IMR-90 (cell line): ENCODE data around the gene MCTP1. TPM values are rescaled to one million over a fixed set of nuclear protein-coding genes. Genes with fewer than 3 reads are reported as not detected.

Experiments used
- ATAC-seq: fragments of 200-7000 bp; cut with Tn5 transposase; 2 replicates; pipeline ENCODE4 v1.9.1; 2020; ENCODE audit warnings: low read depth, mild to moderate bottlenecking, moderate library complexity
- BruUV-seq: library from RNA; stranded (reverse); fragments of 400-500 nt; replicated peaks from 2 replicates; lab custom pipeline; 2021; lab: Mats Ljungman, UMichigan
- CTCF ChIA-PET: fragments of 300-600 bp; formaldehyde crosslinking; extraction: SDS; loops from one replicate; lab custom pipeline; 2021; ENCODE audit warnings: antibody characterized with exemption; lab: Yijun Ruan, JAX
- POLR2A ChIA-PET: fragments of 300-600 bp; sonication (Branson Sonifier 250); formaldehyde crosslinking; loops from one replicate; lab custom pipeline; 2022; ENCODE audit warnings: antibody characterized with exemption; ENCODE audit not compliant: unreplicated experiment; lab: Charles Lee
- DNase-seq: peaks from one replicate; pipeline ENCODE4 v3.0.0; 2013
- H2AFZ ChIP-seq: replicated peaks from 2 replicates; pipeline ENCODE3; 2013; ENCODE audit warnings: low read length, mild to moderate bottlenecking; ENCODE audit not compliant: poor library complexity
- H2AK5ac ChIP-seq: 2 replicates; pipeline ENCODE4 v1.6.1; 2013; ENCODE audit warnings: low read depth, low read length, inconsistent platforms
- H2AK9ac ChIP-seq: replicated peaks from 2 replicates; pipeline ENCODE3; 2013; ENCODE audit warnings: mild to moderate bottlenecking, low read depth, low read length, moderate library complexity; ENCODE audit not compliant: poor library complexity
- H2BK120ac ChIP-seq: 2 replicates; pipeline ENCODE4 v1.6.1; 2013; ENCODE audit warnings: low read depth, low read length, inconsistent platforms
- H2BK15ac ChIP-seq: 3 replicates; pipeline ENCODE4 v1.6.1; 2013; ENCODE audit warnings: low read depth, low read length, inconsistent platforms
- H2BK20ac ChIP-seq: 2 replicates; pipeline ENCODE4 v1.6.1; 2013; ENCODE audit warnings: low read depth, mild to moderate bottlenecking, inconsistent platforms, low read length, moderate library complexity
- H2BK5ac ChIP-seq: 2 replicates; pipeline ENCODE4 v1.6.1; 2013; ENCODE audit warnings: mild to moderate bottlenecking, low read depth, low read length, inconsistent platforms; ENCODE audit not compliant: poor library complexity, severe bottlenecking
- H3K14ac ChIP-seq: replicated peaks from 2 replicates; pipeline ENCODE4 v1.6.1; 2013; ENCODE audit warnings: low read depth, low read length, inconsistent platforms
- H3K18ac ChIP-seq: 2 replicates; pipeline ENCODE4 v1.6.1; 2013; ENCODE audit warnings: low read depth, low read length, control low read depth
- H3K23ac ChIP-seq: 2 replicates; pipeline ENCODE4 v1.6.1; 2013; ENCODE audit warnings: low read depth, low read length, inconsistent platforms
- H3K27ac ChIP-seq: 2 replicates; pipeline ENCODE4 v1.5.1; 2013; ENCODE audit warnings: mild to moderate bottlenecking, control low read depth, low read length; ENCODE audit not compliant: insufficient read depth
- H3K27me3 ChIP-seq: 2 replicates; pipeline ENCODE4 v1.6.1; 2013; ENCODE audit warnings: low read length; ENCODE audit not compliant: control insufficient read depth, insufficient read depth
- H3K36me3 ChIP-seq: 2 replicates; pipeline ENCODE4 v1.6.1; 2013; ENCODE audit warnings: low read length, mixed read lengths; ENCODE audit not compliant: control insufficient read depth, insufficient read depth
- H3K4ac ChIP-seq: 2 replicates; pipeline ENCODE4 v1.6.1; 2013; ENCODE audit warnings: low read depth, low read length, inconsistent platforms
- H3K4me1 ChIP-seq: 2 replicates; pipeline ENCODE4 v1.6.1; 2013; ENCODE audit warnings: low read length, mixed read lengths; ENCODE audit not compliant: control insufficient read depth, insufficient read depth
- H3K4me2 ChIP-seq: 2 replicates; pipeline ENCODE4 v1.6.1; 2013; ENCODE audit warnings: low read depth, mild to moderate bottlenecking, control low read depth, low read length, moderate library complexity
- H3K4me3 ChIP-seq: 2 replicates; pipeline ENCODE4 v1.5.1; 2013; ENCODE audit warnings: low read depth, mild to moderate bottlenecking, control low read depth, low read length, moderate library complexity; ENCODE audit not compliant: insufficient read depth
- H3K56ac ChIP-seq: 2 replicates; pipeline ENCODE4 v1.6.1; 2013; ENCODE audit warnings: low read length, inconsistent platforms; ENCODE audit not compliant: insufficient read depth; ENCODE audit errors: extremely low read depth
- H3K79me1 ChIP-seq, 2 experiments: 2 replicates each; pipeline ENCODE4 v1.6.1; 2013; ENCODE audit warnings: low read length in 2 of 2, inconsistent platforms in 1 of 2, low read depth in 1 of 2
- H3K9ac ChIP-seq: 2 replicates; pipeline ENCODE4 v1.6.1; 2013; ENCODE audit warnings: low read depth, low read length, control low read depth
- H3K9me1 ChIP-seq: 2 replicates; pipeline ENCODE4 v1.6.1; 2013; ENCODE audit warnings: low read length, inconsistent platforms; ENCODE audit not compliant: insufficient read depth
- H3K9me3 ChIP-seq: 2 replicates; pipeline ENCODE4 v1.6.1; 2013; ENCODE audit warnings: low read length; ENCODE audit not compliant: control insufficient read depth, insufficient read depth
- H4K20me1 ChIP-seq: 2 replicates; pipeline ENCODE4 v1.6.1; 2013; ENCODE audit warnings: low read length, inconsistent platforms; ENCODE audit not compliant: insufficient read depth
- H4K5ac ChIP-seq: 2 replicates; pipeline ENCODE4 v1.6.1; 2013; ENCODE audit warnings: mild to moderate bottlenecking, low read depth, low read length, control low read depth
- H4K8ac ChIP-seq, 2 experiments: 2 replicates each; pipeline ENCODE4 v1.6.1; 2013; ENCODE audit warnings: low read depth in 2 of 2, low read length in 2 of 2, control low read depth in 1 of 2, inconsistent platforms in 1 of 2
- H4K91ac ChIP-seq: 2 replicates; pipeline ENCODE4 v1.6.1; 2013; ENCODE audit warnings: low read depth, low read length, inconsistent platforms; ENCODE audit not compliant: insufficient read depth
- CEBPB ChIP-seq: IDR thresholded peaks from 2 replicates; pipeline ENCODE4 v1.6.1; 2012; ENCODE audit warnings: low read depth, low read length, improper control_type of control experiment
- CHD1 ChIP-seq: IDR thresholded peaks from 2 replicates; pipeline ENCODE4 v1.6.1; 2012; ENCODE audit warnings: low read depth, low read length, improper control_type of control experiment
- FOS ChIP-seq: fragments of 150-350 bp; IDR thresholded peaks from 2 replicates; pipeline ENCODE4 v1.6.1; 2016; ENCODE audit warnings: low read depth, low read length
- MAFK ChIP-seq: IDR thresholded peaks from 2 replicates; pipeline ENCODE4 v1.6.1; 2012; ENCODE audit warnings: low read depth, low read length, improper control_type of control experiment
- MAZ ChIP-seq: IDR thresholded peaks from 2 replicates; pipeline ENCODE4 v1.6.1; 2012; ENCODE audit warnings: low read depth, mild to moderate bottlenecking, low read length, improper control_type of control experiment, moderate library complexity, borderline replicate concordance
- NFE2L2 ChIP-seq: fragments of 150-350 bp; IDR thresholded peaks from 2 replicates; pipeline ENCODE4 v1.6.1; 2016; ENCODE audit warnings: low read depth, mild to moderate bottlenecking, low read length
- POLR2A ChIP-seq: IDR thresholded peaks from 2 replicates; pipeline ENCODE4 v1.6.1; 2012; ENCODE audit warnings: mild to moderate bottlenecking, low read depth, low read length
- RAD21 ChIP-seq: IDR thresholded peaks from 2 replicates; pipeline ENCODE4 v1.6.1; 2012; ENCODE audit warnings: low read length, improper control_type of control experiment
- RCOR1 ChIP-seq: IDR thresholded peaks from 2 replicates; pipeline ENCODE4 v1.6.1; 2012; ENCODE audit warnings: mild to moderate bottlenecking, low read length, improper control_type of control experiment; ENCODE audit not compliant: insufficient replicate concordance
- SMC3 ChIP-seq: fragments of 150-350 bp; IDR thresholded peaks from 2 replicates; pipeline ENCODE4 v1.6.1; 2016; ENCODE audit warnings: low read depth, mild to moderate bottlenecking, antibody characterized with exemption, low read length, moderate library complexity
- WGBS, 2 experiments: methylation state at CpG; one replicate each; pipeline versions ENCODE4 v1.1.5 to v1.1.7; 2013; ENCODE audit warnings: missing lambda C conversion rate in 2 of 2; ENCODE audit not compliant: insufficient read length in 1 of 2; ENCODE audit errors: extremely low coverage in 2 of 2; 5-methylcytosine and 5-hydroxymethylcytosine counted together
- dilution Hi-C: fragments of 300-500 bp; cut with HindIII; formaldehyde crosslinking; loops from one replicate; pipeline ENCODE4 v1.14.3; 2018; ENCODE audit warnings: low sequenced_read_pairs; ENCODE audit not compliant: unreplicated experiment
- in situ Hi-C: fragments of 300-500 bp; cut with MboI; formaldehyde crosslinking; loops from 3 replicates; pipeline ENCODE4 v1.14.3; 2019; ENCODE audit warnings: low sequenced_read_pairs, inconsistent platforms, mixed read lengths
- intact Hi-C: fragments of 100-400 bp; cut with micrococcal nuclease; formaldehyde crosslinking; loops from 2 replicates; pipeline ENCODE4 v1.10.0; 2022
- polyA plus RNA-seq, 3 experiments: library from polyadenylated mRNA; depleted of rRNA; stranded (reverse); fragments of >200 nt; gene quantifications; 2 replicates each; pipeline ENCODE4 v1.2.3, GENCODE V29; 2012; ENCODE audit warnings: low replicate concordance in 1 of 3
- total RNA-seq: library from RNA; depleted of rRNA; stranded (reverse); fragments of >200 nt; gene quantifications from 2 replicates; pipeline ENCODE4 v1.2.3, GENCODE V29; 2012

MCTP1 gene
- total and polyA plus RNA-seq, 2 of the 4 experiments (the other 2 are of a cell fraction) = 0.21 TPM; not detected in 1

DNA sequence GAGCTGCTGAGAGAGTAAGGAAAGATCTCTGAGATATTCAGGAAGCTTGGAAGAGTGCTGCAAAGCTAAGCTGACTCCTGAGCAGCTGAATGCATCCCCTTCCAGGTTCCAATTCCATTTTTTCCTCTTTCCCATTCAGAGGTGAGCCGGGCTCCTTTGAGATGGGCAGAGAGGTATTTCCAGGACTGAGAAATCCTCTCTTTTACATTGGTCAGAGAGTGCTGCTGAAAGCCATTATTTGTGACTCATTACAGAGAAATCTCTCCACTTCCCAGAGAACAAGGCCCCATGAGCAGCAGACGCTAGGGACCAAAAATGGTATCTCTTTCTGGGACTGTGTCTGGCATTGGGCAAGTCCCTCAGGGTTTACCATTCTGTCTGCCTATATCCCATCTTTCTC, 3.7 kb downstream of the MCTP1 start:
- no peak overlapping the region for H3K4ac ChIP-seq
- no TSS peak for BruUV-seq
- H3K4me2 ChIP-seq = no peak overlapping the region
- no peaks in the 10 kb centered on the region for H3K9me3 ChIP-seq
- in situ Hi-C loops (no loop called here), dilution Hi-C loops (no loop called here), intact Hi-C loops (no loop called here)
- ChIA-PET CTCF (no interaction called here), POLR2A (no interaction called here)
- no peak overlapping the region for H3K23ac ChIP-seq
- H3K56ac ChIP-seq = no peak overlapping the region
- no peak overlapping the region for H2BK5ac ChIP-seq
- no peak overlapping the region for H2BK15ac ChIP-seq
- no peak overlapping the region for H2BK120ac ChIP-seq
- no peak overlapping the region for H2BK20ac ChIP-seq
- TF ChIP-seq MAFK = no peak
- TF ChIP-seq POLR2A = no peak
- no peak for TF ChIP-seq NFE2L2
- TF ChIP-seq MAZ = no peak
- TF ChIP-seq RAD21 = no peak
- TF ChIP-seq SMC3 = no peak
- TF ChIP-seq RCOR1 = no peak
- no peak for TF ChIP-seq CHD1
- TF ChIP-seq FOS = no peak
- no peak for TF ChIP-seq CEBPB
- H4K8ac ChIP-seq = no peak overlapping the region
- no CpG with 5 or more reads among the region's 2 CpGs for WGBS, 2 experiments
- H2AK5ac ChIP-seq = no peak overlapping the region
- no peaks in the 10 kb centered on the region for H3K79me1 ChIP-seq
- H4K5ac ChIP-seq = no peak overlapping the region
- H3K18ac ChIP-seq = no peak overlapping the region
- H3K27me3 ChIP-seq = peaks cover 35% of the 10 kb centered on the region
- ATAC-seq (no peak), DNase-seq (peak; percentile 1)
- no peaks in the 10 kb centered on the region for H3K4me1 ChIP-seq
- no peak overlapping the region for H3K9ac ChIP-seq
- no peaks in the 10 kb centered on the region for H4K20me1 ChIP-seq
- no peaks in the 10 kb centered on the region for H3K9me1 ChIP-seq
- H4K91ac ChIP-seq = no peak overlapping the region
- no peak overlapping the region for H3K14ac ChIP-seq
- no peak overlapping the region for H2AK9ac ChIP-seq
- H3K4me3 ChIP-seq = no peak overlapping the region
- H2AFZ ChIP-seq = no peak overlapping the region
- no peaks in the 10 kb centered on the region for H3K36me3 ChIP-seq
- no peak overlapping the region for H3K27ac ChIP-seq
